K562 (cell line): ENCODE measurements around the gene HSFX3. TPM values are rescaled to one million over a fixed set of nuclear protein-coding genes. Genes with fewer than 3 reads are reported as not detected.

Experiments
- BCL6 ChIP-seq: fragments of 250-450 bp; sonication (Bioruptor Pico); IDR thresholded peaks from 2 replicates; pipeline ENCODE4 v1.4.0; 2020
- CHD7 ChIP-seq: fragments of 200-600 bp; sonication (generic); IDR thresholded peaks from one replicate; pipeline ENCODE4 v1.6.1; 2012; ENCODE audit warnings: mild to moderate bottlenecking, low read depth, low read length, inconsistent platforms
- DDX20 ChIP-seq: fragments of 450-650 bp; IDR thresholded peaks from 2 replicates; pipeline ENCODE4 v1.6.1; 2016; ENCODE audit warnings: missing genetic modification characterization, low read depth, mild to moderate bottlenecking, missing compliant biosample characterization, moderate library complexity
- DIDO1 ChIP-seq: fragments of 450-650 bp; IDR thresholded peaks from 2 replicates; pipeline ENCODE4 v1.6.1; 2016; ENCODE audit warnings: low read depth, missing biosample characterization, missing genetic modification characterization
- NELFE ChIP-seq: IDR thresholded peaks from 2 replicates; pipeline ENCODE4 v1.6.1; 2011; ENCODE audit warnings: mild to moderate bottlenecking; ENCODE audit not compliant: insufficient read depth, insufficient read length
- NRF1 ChIP-seq, 2 experiments: fragments of 450-650 bp; IDR thresholded peaks in 1 of 2; conservative IDR thresholded peaks in 1 of 2; 2 replicates each; pipeline ENCODE4 v1.6.1; 2014; ENCODE audit warnings: mild to moderate bottlenecking in 2 of 2
- RAD51 ChIP-seq: fragments of 450-650 bp; IDR thresholded peaks from 2 replicates; pipeline ENCODE4 v1.7.1; 2016; ENCODE audit warnings: low read depth, mild to moderate bottlenecking, borderline replicate concordance
- RBM15 ChIP-seq: fragments of 200-400 bp; formaldehyde crosslinking; IDR thresholded peaks from 2 replicates; pipeline ENCODE4 v1.6.1; 2018; ENCODE audit warnings: mild to moderate bottlenecking, low read length, moderate library complexity; ENCODE audit not compliant: insufficient read depth
- SOX6 ChIP-seq: fragments of 450-650 bp; IDR thresholded peaks from 2 replicates; pipeline ENCODE4 v1.6.1; 2014; ENCODE audit warnings: mild to moderate bottlenecking
- SUPT5H ChIP-seq: fragments of 450-650 bp; IDR thresholded peaks from 2 replicates; pipeline ENCODE4 v1.6.1; 2016
- XRCC5 ChIP-seq: fragments of 200-400 bp; formaldehyde crosslinking; IDR thresholded peaks from 2 replicates; pipeline ENCODE4 v1.6.1; 2017; ENCODE audit warnings: low read depth, mild to moderate bottlenecking, low read length
- ZBTB1 ChIP-seq: sonication (generic); formaldehyde crosslinking; IDR thresholded peaks from 2 replicates; pipeline ENCODE4 v1.8.1; 2023; ENCODE audit warnings: missing genetic modification reagents, low read depth, mild to moderate bottlenecking, borderline replicate concordance
- ZNF12 ChIP-seq: sonication (generic); formaldehyde crosslinking; IDR thresholded peaks from 2 replicates; pipeline ENCODE4 v1.4.0; 2020; ENCODE audit warnings: mild to moderate bottlenecking, missing genetic modification reagents
- ZNF639 ChIP-seq, 2 experiments: fragments of 200-800 bp in 1 of 2; sonication (Bioruptor generic) in 1 of 2; sonication (generic) in 1 of 2; formaldehyde crosslinking in 1 of 2; IDR thresholded peaks in 1 of 2; conservative IDR thresholded peaks in 1 of 2; 2 replicates each; pipeline versions ENCODE4 v1.5.0 to v1.6.1; 2016 to 2020; ENCODE audit warnings: missing compliant biosample characterization in 1 of 2, missing genetic modification characterization in 1 of 2, missing genetic modification reagents in 1 of 2
- ZNF695 ChIP-seq: fragments of 450-650 bp; formaldehyde crosslinking; IDR thresholded peaks from 2 replicates; pipeline ENCODE4 v1.4.0; 2020; ENCODE audit warnings: mild to moderate bottlenecking, moderate library complexity
- polyA plus RNA-seq, 8 experiments: library from polyadenylated mRNA; depleted of rRNA in 4 of 8; stranded (reverse) in 5 of 8; unstranded in 3 of 8; fragments of >200 nt; fragmentation: Nextera tagmentation in 2 of 8; fragmentation: Illumina TruSeq in 1 of 8; extraction: Ambion mirVana in 2 of 8; extraction: Trizol in 1 of 8; gene quantifications; 2 replicates each; pipeline versions ENCODE4 v1.2.1 to v1.2.3, GENCODE V29; 2011 to 2014; ENCODE audit warnings: inconsistent platforms in 1 of 8, missing spikeins in 1 of 8
- total RNA-seq, 7 experiments: library from RNA; depleted of rRNA in 6 of 7; stranded (reverse); fragments of >200 nt in 6 of 7; fragmentation: Illumina TruSeq in 2 of 7; extraction: Trizol in 2 of 7; gene quantifications; 2 replicates each; pipeline versions ENCODE4 v1.2.1 to v1.2.3, GENCODE V29; 2011 to 2021; ENCODE audit warnings: low replicate concordance in 1 of 7

Gene HSFX3
- total and polyA plus RNA-seq, 9 of the 15 experiments (the other 6 are each of a cell fraction or from before 2014, with no cell fraction given), result 0.08 to 0.10 TPM; not detected in 7

- TF ChIP-seq CHD7, result no peak
- TF ChIP-seq ZNF695 (CRISPR knock-in tag), result no peak
- 0 out of 2 replicates have a peak, but pooled peaks have one; percentile 38 for TF ChIP-seq DIDO1 (tag)
- TF ChIP-seq SOX6, result peak; percentile 34; the same call in 1 of the 2 replicates
- TF ChIP-seq NRF1 (conservative IDR thresholded peaks at IDR 0.05 in 1 of 2, IDR thresholded peaks at IDR 0.05 in 1 of 2), result peak; percentile 85 to 88
- TF ChIP-seq ZNF12 (CRISPR knock-in tag), result no peak
- TF ChIP-seq XRCC5, result no peak
- no peak for TF ChIP-seq DDX20 (tag)
- TF ChIP-seq SUPT5H, result peak; percentile 62
- TF ChIP-seq RAD51, result no peak
- TF ChIP-seq NELFE, result no peak
- no peak; a peak in 1 of 4 replicates for TF ChIP-seq ZNF639 (CRISPR knock-in tag; conservative IDR thresholded peaks at IDR 0.05 in 1 of 2, IDR thresholded peaks at IDR 0.05 in 1 of 2)
- TF ChIP-seq RBM15, result no peak
- no peak for TF ChIP-seq ZBTB1 (CRISPR knock-in tag)
- no peak for TF ChIP-seq BCL6
These were observed 8.9 kb downstream of the HSFX3 start, which contains the start of gene EOLA1 (continued) for GRCh38 chrX:149540621-149541520.
